HepG2 (cell line): ENCODE measurements around the gene PRPF38B. TPM values are rescaled to one million over a fixed set of nuclear protein-coding genes. Genes with fewer than 3 reads are reported as not detected.

ENCODE experiments used
- CTCF ChIP-seq: sonication (generic); formaldehyde crosslinking; IDR thresholded peaks from 2 replicates; pipeline ENCODE4 v1.5.0; 2020; ENCODE audit warnings: mild to moderate bottlenecking, missing genetic modification reagents, moderate library complexity
- FOXA3 ChIP-seq: IDR thresholded peaks from 2 replicates; pipeline ENCODE4 v1.6.1; 2016; ENCODE audit warnings: missing genetic modification reagents, missing compliant biosample characterization
- HBP1 ChIP-seq: IDR thresholded peaks from 2 replicates; pipeline ENCODE4 v1.6.1; 2016; ENCODE audit warnings: low read depth, control low read depth
- HNRNPH1 ChIP-seq: fragments of 200-400 bp; formaldehyde crosslinking; optimal IDR thresholded peaks from 2 replicates; pipeline ENCODE3; 2017; ENCODE audit warnings: mild to moderate bottlenecking, low read depth, low read length
- LRRFIP1 ChIP-seq: sonication (generic); formaldehyde crosslinking; conservative IDR thresholded peaks from 2 replicates; pipeline ENCODE4 v1.4.0; 2020; ENCODE audit warnings: missing genetic modification reagents
- MATR3 ChIP-seq: sonication (generic); formaldehyde crosslinking; IDR thresholded peaks from 2 replicates; pipeline ENCODE4 v1.4.0; 2020; ENCODE audit warnings: missing genetic modification reagents
- MXD1 ChIP-seq: sonication (generic); formaldehyde crosslinking; IDR thresholded peaks from 2 replicates; pipeline ENCODE4 v1.4.0; 2020; ENCODE audit warnings: mild to moderate bottlenecking, missing genetic modification reagents
- PBX3 ChIP-seq: sonication (generic); formaldehyde crosslinking; IDR thresholded peaks from 2 replicates; pipeline ENCODE4 v1.8.1; 2023; ENCODE audit warnings: missing genetic modification reagents, inconsistent platforms, borderline replicate concordance
- RXRA ChIP-seq: sonication (generic); formaldehyde crosslinking; IDR thresholded peaks from 2 replicates; pipeline ENCODE4 v1.5.1; 2020; ENCODE audit warnings: missing genetic modification reagents
- SP1 ChIP-seq, 2 experiments: fragments of 450-650 bp in 1 of 2; sonication (generic) in 1 of 2; formaldehyde crosslinking in 1 of 2; IDR thresholded peaks; 2 replicates each; pipeline versions ENCODE4 v1.4.0 to v1.6.1; 2016 to 2020; ENCODE audit warnings: missing genetic modification reagents in 1 of 2
- TAF1 ChIP-seq: sonication (generic); formaldehyde crosslinking; IDR thresholded peaks from 2 replicates; pipeline ENCODE4 v1.4.0; 2020; ENCODE audit warnings: missing genetic modification reagents
- TBL1XR1 ChIP-seq: fragments of 150-350 bp; IDR thresholded peaks from 2 replicates; pipeline ENCODE4 v1.6.1; 2014; ENCODE audit warnings: borderline replicate concordance, low read length; ENCODE audit not compliant: partially characterized antibody
- TFDP2 ChIP-seq: sonication (generic); formaldehyde crosslinking; IDR thresholded peaks from 2 replicates; pipeline ENCODE4 v1.4.0; 2020; ENCODE audit warnings: missing genetic modification reagents
- TOPORS ChIP-seq: sonication (generic); formaldehyde crosslinking; IDR thresholded peaks from 2 replicates; pipeline ENCODE4 v1.8.0; 2023; ENCODE audit warnings: mild to moderate bottlenecking, missing genetic modification reagents
- ZBTB43 ChIP-seq: sonication (generic); formaldehyde crosslinking; conservative IDR thresholded peaks from 2 replicates; pipeline ENCODE4 v1.4.0; 2020; ENCODE audit warnings: missing genetic modification reagents
- ZNF160 ChIP-seq: sonication (generic); formaldehyde crosslinking; IDR thresholded peaks from 2 replicates; pipeline ENCODE4 v1.8.0; 2022; ENCODE audit warnings: mild to moderate bottlenecking, inconsistent platforms, missing genetic modification reagents
- ZNF382 ChIP-seq: sonication (generic); formaldehyde crosslinking; IDR thresholded peaks from 2 replicates; pipeline ENCODE4 v1.5.0; 2020; ENCODE audit warnings: missing genetic modification reagents, mild to moderate bottlenecking, borderline replicate concordance
- ZNF484 ChIP-seq: sonication (generic); formaldehyde crosslinking; IDR thresholded peaks from 2 replicates; pipeline ENCODE4 v1.5.1; 2020; ENCODE audit warnings: mild to moderate bottlenecking, low read depth, missing genetic modification reagents, borderline replicate concordance
- polyA plus RNA-seq, 8 experiments: library from polyadenylated mRNA; depleted of rRNA in 3 of 8; stranded (reverse) in 7 of 8; unstranded in 1 of 8; fragments of >200 nt; fragmentation: Illumina TruSeq in 4 of 8; extraction: Trizol in 4 of 8; gene quantifications; 2 replicates each; pipeline versions ENCODE4 v1.2.1 to v1.2.3, GENCODE V29; 2011 to 2016; ENCODE audit warnings: low read depth in 4 of 8, missing spikeins in 1 of 8, mixed read lengths in 1 of 8; ENCODE audit not compliant: insufficient read depth in 1 of 8
- total RNA-seq, 5 experiments: library from RNA; depleted of rRNA; stranded (reverse); fragments of >200 nt; fragmentation: Illumina TruSeq; extraction: Trizol; gene quantifications; 2 replicates each; pipeline ENCODE4 v1.2.3, GENCODE V29; 2016; ENCODE audit warnings: low read depth in 1 of 5

The PRPF38B gene
- total and polyA plus RNA-seq, 2 of the 13 experiments (the other 11 are each of a cell fraction or from before 2014, with no cell fraction given): 25.7 to 29.7 TPM

- TF ChIP-seq PBX3 (CRISPR knock-in tag) (no peak), ZBTB43 (CRISPR knock-in tag) (peak; percentile 72), ZNF484 (no peak), FOXA3 (CRISPR knock-in tag) (peak; percentile 69), TAF1 (CRISPR knock-in tag) (peak; percentile 96), ZNF160 (peak; percentile 81; the same call in 1 of the 2 replicates), ZNF382 (no peak), LRRFIP1 (no peak), TFDP2 (CRISPR knock-in tag) (peak; percentile 54), HBP1 (CRISPR knock-in tag) (no peak), MXD1 (CRISPR knock-in tag) (no peak), TOPORS (CRISPR knock-in tag) (no peak), SP1 (IDR thresholded peaks at IDR 0.05) (no peak), SP1 (CRISPR knock-in tag; IDR thresholded peaks at IDR 0.05) (peak; percentile 87), HNRNPH1 (no peak), RXRA (CRISPR knock-in tag) (peak; percentile 56), MATR3 (CRISPR knock-in tag) (no peak), TBL1XR1 (no peak), CTCF (CRISPR knock-in tag) (peak; percentile 98)
These were observed 54.5 kb downstream of the PRPF38B start, which contains the start of gene STXBP3 (continued) for GRCh38 chr1:108746382-108747170.
